Neural progenitor cell (in vitro differentiated cells): ENCODE results near the gene LMAN1L. TPM values are rescaled to one million over a fixed set of nuclear protein-coding genes. Genes with fewer than 3 reads are reported as not detected.

Source experiments
- DNase-seq: peaks from one replicate; pipeline ENCODE4 v3.0.0-alpha.2; 2016; ENCODE audit warnings: low spot score
- H2AFZ ChIP-seq: fragments of 200-600 bp; sonication (generic); replicated peaks from 2 replicates; pipeline ENCODE4 v1.6.1; 2016; ENCODE audit warnings: antibody characterized with exemption
- H3F3A ChIP-seq: fragments of 200-600 bp; sonication (generic); 2 replicates; pipeline ENCODE4 v1.6.1; 2016; ENCODE audit warnings: antibody characterized with exemption, low read depth
- H3K27ac ChIP-seq: fragments of 200-600 bp; sonication (generic); 2 replicates; pipeline ENCODE4 v1.5.1; 2016; ENCODE audit warnings: mild to moderate bottlenecking
- H3K27me3 ChIP-seq: fragments of 200-600 bp; sonication (generic); 2 replicates; pipeline ENCODE4 v1.6.1; 2016; ENCODE audit warnings: mild to moderate bottlenecking, moderate library complexity
- H3K36me3 ChIP-seq: fragments of 200-600 bp; sonication (generic); 2 replicates; pipeline ENCODE4 v1.5.1; 2016
- H3K4me1 ChIP-seq: fragments of 200-600 bp; sonication (generic); 2 replicates; pipeline ENCODE4 v1.6.1; 2016; ENCODE audit warnings: mixed run types
- H3K4me2 ChIP-seq: fragments of 200-600 bp; sonication (generic); 2 replicates; pipeline ENCODE4 v1.6.1; 2016
- H3K4me3 ChIP-seq: fragments of 200-600 bp; sonication (generic); 2 replicates; pipeline ENCODE4 v1.5.1; 2016
- H3K79me2 ChIP-seq: fragments of 200-600 bp; sonication (generic); 2 replicates; pipeline ENCODE4 v1.6.1; 2016; ENCODE audit warnings: low read depth
- H3K9ac ChIP-seq: fragments of 200-600 bp; sonication (generic); 2 replicates; pipeline ENCODE4 v1.6.1; 2016
- H3K9me3 ChIP-seq: fragments of 200-600 bp; sonication (generic); 2 replicates; pipeline ENCODE4 v1.5.1; 2016; ENCODE audit warnings: low read depth
- H4K20me1 ChIP-seq: fragments of 200-600 bp; sonication (generic); 2 replicates; pipeline ENCODE4 v1.6.1; 2016; ENCODE audit warnings: low read depth
- H3K27ac Mint-ChIP-seq: 3 replicates; pipeline ENCODE4 v1.8.0; 2021; ENCODE audit warnings: mixed read lengths
- H3K27me3 Mint-ChIP-seq: 2 replicates; pipeline ENCODE4 v1.8.0; 2022; ENCODE audit warnings: low read depth, mild to moderate bottlenecking, inconsistent platforms, moderate library complexity, mixed read lengths; ENCODE audit not compliant: insufficient read depth
- H3K36me3 Mint-ChIP-seq: 3 replicates; pipeline ENCODE4 v1.8.0; 2021; ENCODE audit warnings: mixed read lengths
- H3K4me1 Mint-ChIP-seq: 3 replicates; pipeline ENCODE4 v1.8.0; 2021; ENCODE audit warnings: mixed read lengths
- H3K4me3 Mint-ChIP-seq: 3 replicates; pipeline ENCODE4 v1.8.0; 2021; ENCODE audit warnings: mild to moderate bottlenecking, moderate library complexity, mixed read lengths
- H3K9me3 Mint-ChIP-seq: 3 replicates; pipeline ENCODE4 v1.8.0; 2020; ENCODE audit warnings: mixed read lengths
- EZH2 ChIP-seq: fragments of 200-600 bp; sonication (generic); IDR thresholded peaks from 2 replicates; pipeline ENCODE4 v1.6.1; 2017; ENCODE audit warnings: antibody characterized with exemption, mild to moderate bottlenecking, moderate library complexity
- EZH2phosphoT487 ChIP-seq: fragments of 200-600 bp; sonication (generic); IDR thresholded peaks from 2 replicates; pipeline ENCODE4 v1.6.1; 2017; ENCODE audit warnings: antibody characterized with exemption
- total RNA-seq: library from RNA; depleted of rRNA; stranded (reverse); fragments of >200 nt; gene quantifications from 2 replicates; pipeline ENCODE4 v1.2.3, GENCODE V29; 2015; ENCODE audit warnings: low replicate concordance
- TF ChIP-seq, protein P1 (sequence below): fragments of 200-600 bp; sonication (generic); IDR thresholded peaks from 2 replicates; pipeline ENCODE4 v1.5.1; 2017; ENCODE audit warnings: antibody characterized with exemption, mild to moderate bottlenecking

Gene LMAN1L
- total RNA-seq, 1 donor from 2014 or later: not detected

DNA sequence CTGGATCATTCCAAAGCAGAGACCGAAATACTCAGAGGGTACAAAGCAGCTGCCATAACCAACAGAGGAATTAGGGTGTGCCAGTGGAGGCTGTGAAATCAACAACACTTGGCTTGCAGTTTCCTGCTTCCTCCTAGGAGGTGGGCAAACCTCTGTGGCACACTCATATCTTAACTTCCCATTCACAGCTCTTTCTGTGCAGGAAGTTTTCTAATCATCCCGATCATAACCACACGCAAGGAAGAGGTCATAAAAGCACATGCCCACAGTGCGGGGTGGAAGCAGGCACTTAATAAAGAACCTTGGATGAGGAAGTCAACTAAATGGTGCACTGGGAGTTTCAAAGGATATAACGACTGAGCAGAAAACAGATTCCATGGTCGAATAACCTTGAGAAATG lies 55.4 kb downstream of the LMAN1L start:
- Histone ChIP-seq H3K4me2 (no peak overlapping the region), H3F3A (no peaks in the 10 kb centered on the region), H2AFZ (no peak overlapping the region), H3K79me2 (peaks cover 74% of the 10 kb centered on the region), H3K4me1 (no peaks in the 10 kb centered on the region), H3K9me3 (no peaks in the 10 kb centered on the region), H3K36me3 (no peaks in the 10 kb centered on the region), H4K20me1 (peaks cover 32% of the 10 kb centered on the region), H3K9ac (no peak overlapping the region), H3K4me3 (no peak overlapping the region), H3K27me3 (no peaks in the 10 kb centered on the region), H3K27ac (no peak overlapping the region)
- H3K4me3 Mint-ChIP-seq: no peak overlapping the region
- peaks cover 24% of the 10 kb centered on the region for H3K4me1 Mint-ChIP-seq
- TF ChIP-seq EZH2 (no peak), EZH2phosphoT487 (no peak)
- TF ChIP-seq, protein P1, sequence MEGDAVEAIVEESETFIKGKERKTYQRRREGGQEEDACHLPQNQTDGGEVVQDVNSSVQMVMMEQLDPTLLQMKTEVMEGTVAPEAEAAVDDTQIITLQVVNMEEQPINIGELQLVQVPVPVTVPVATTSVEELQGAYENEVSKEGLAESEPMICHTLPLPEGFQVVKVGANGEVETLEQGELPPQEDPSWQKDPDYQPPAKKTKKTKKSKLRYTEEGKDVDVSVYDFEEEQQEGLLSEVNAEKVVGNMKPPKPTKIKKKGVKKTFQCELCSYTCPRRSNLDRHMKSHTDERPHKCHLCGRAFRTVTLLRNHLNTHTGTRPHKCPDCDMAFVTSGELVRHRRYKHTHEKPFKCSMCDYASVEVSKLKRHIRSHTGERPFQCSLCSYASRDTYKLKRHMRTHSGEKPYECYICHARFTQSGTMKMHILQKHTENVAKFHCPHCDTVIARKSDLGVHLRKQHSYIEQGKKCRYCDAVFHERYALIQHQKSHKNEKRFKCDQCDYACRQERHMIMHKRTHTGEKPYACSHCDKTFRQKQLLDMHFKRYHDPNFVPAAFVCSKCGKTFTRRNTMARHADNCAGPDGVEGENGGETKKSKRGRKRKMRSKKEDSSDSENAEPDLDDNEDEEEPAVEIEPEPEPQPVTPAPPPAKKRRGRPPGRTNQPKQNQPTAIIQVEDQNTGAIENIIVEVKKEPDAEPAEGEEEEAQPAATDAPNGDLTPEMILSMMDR: no peak
- no peak for DNase-seq
- peaks cover 25% of the 10 kb centered on the region for H3K36me3 Mint-ChIP-seq
- H3K27me3 Mint-ChIP-seq: peaks cover 2% of the 10 kb centered on the region
- H3K27ac Mint-ChIP-seq: peak overlapping the region; percentile 23
- H3K9me3 Mint-ChIP-seq: peaks cover 6% of the 10 kb centered on the region

DNA sequence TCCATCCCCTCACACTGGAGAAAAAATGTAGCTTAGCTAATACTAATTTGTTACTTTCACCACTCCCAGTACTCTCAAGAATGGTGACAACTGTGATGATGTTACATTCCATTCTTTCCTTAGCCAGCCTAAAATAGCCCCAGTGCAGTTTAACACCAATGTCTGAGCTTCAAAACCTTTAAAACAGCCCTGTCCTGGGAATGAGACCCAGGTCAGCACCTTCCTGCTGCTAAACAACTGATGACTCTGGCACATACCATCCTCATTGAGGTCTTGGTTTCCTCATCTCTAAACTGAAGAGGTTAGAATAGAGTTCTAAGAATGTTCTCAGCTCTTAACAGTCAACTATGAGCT lies 56.7 kb downstream of the LMAN1L start:
- H3K79me2 ChIP-seq: peaks cover 69% of the 10 kb centered on the region
- H3K4me2 ChIP-seq: no peak overlapping the region
- Mint-ChIP-seq H3K4me3 (no peak overlapping the region), H3K36me3 (peaks cover 24% of the 10 kb centered on the region), H3K9me3 (peaks cover 6% of the 10 kb centered on the region), H3K4me1 (peaks cover 29% of the 10 kb centered on the region), H3K27me3 (peaks cover 5% of the 10 kb centered on the region), H3K27ac (no peak overlapping the region)
- no peak overlapping the region for H2AFZ ChIP-seq
- H3F3A ChIP-seq: peaks cover 6% of the 10 kb centered on the region
- no peaks in the 10 kb centered on the region for H3K9me3 ChIP-seq
- TF ChIP-seq, protein P1: no peak
- TF ChIP-seq EZH2phosphoT487 (no peak), EZH2 (no peak)
- H4K20me1 ChIP-seq: peaks cover 32% of the 10 kb centered on the region
- no peaks in the 10 kb centered on the region for H3K27me3 ChIP-seq
- H3K36me3 ChIP-seq: no peaks in the 10 kb centered on the region
- DNase-seq: no peak
- H3K9ac ChIP-seq: no peak overlapping the region
- H3K4me1 ChIP-seq: peaks cover 4% of the 10 kb centered on the region
- H3K4me3 ChIP-seq: no peak overlapping the region
- H3K27ac ChIP-seq: no peak overlapping the region

GRCh38 chr15:74869726-74870407 lies 57.2 kb downstream of the LMAN1L start:
- Histone ChIP-seq H2AFZ (no peak overlapping the region), H3K79me2 (peaks cover 66% of the 10 kb centered on the region), H3K4me3 (no peak overlapping the region), H3K27ac (no peak overlapping the region), H3K36me3 (no peaks in the 10 kb centered on the region), H3K27me3 (no peaks in the 10 kb centered on the region), H3K4me1 (peaks cover 4% of the 10 kb centered on the region), H3K9me3 (no peaks in the 10 kb centered on the region), H3K9ac (no peak overlapping the region), H3K4me2 (no peak overlapping the region), H3F3A (peaks cover 6% of the 10 kb centered on the region), H4K20me1 (peaks cover 32% of the 10 kb centered on the region)
- Mint-ChIP-seq H3K4me1 (peaks cover 29% of the 10 kb centered on the region), H3K27ac (no peak overlapping the region), H3K9me3 (peaks cover 6% of the 10 kb centered on the region), H3K36me3 (peaks cover 22% of the 10 kb centered on the region), H3K27me3 (peaks cover 5% of the 10 kb centered on the region), H3K4me3 (no peak overlapping the region)
- TF ChIP-seq EZH2 (no peak), EZH2phosphoT487 (no peak)
- TF ChIP-seq, protein P1: no peak
- DNase-seq: no peak
